HepG2 (cell line): ENCODE data around the gene VWA3B. TPM values are rescaled to one million over a fixed set of nuclear protein-coding genes. Genes with fewer than 3 reads are reported as not detected.

Experiments used
- ATAC-seq: fragments of 200-7000 bp; cut with Tn5 transposase; 3 replicates; pipeline ENCODE4 v1.9.1; 2020; ENCODE audit warnings: mild to moderate bottlenecking, moderate library complexity
- BruUV-seq: library from RNA; stranded (reverse); fragments of 400-500 nt; replicated peaks from 2 replicates; lab custom pipeline; 2021; lab: Mats Ljungman, UMichigan
- CTCF ChIA-PET: fragments of 300-600 bp; formaldehyde crosslinking; extraction: SDS; loops from one replicate; lab custom pipeline; 2021; ENCODE audit warnings: low total read pairs, inconsistent platforms, low intra/inter-chr PET ratio; lab: Yijun Ruan, JAX
- POLR2A ChIA-PET: fragments of 350-600 bp; sonication (Branson Sonifier 250); formaldehyde crosslinking; loops from one replicate; lab custom pipeline; 2020; ENCODE audit warnings: antibody characterized with exemption, inconsistent platforms; lab: Yijun Ruan, JAX
- DNase-seq: peaks from one replicate; pipeline ENCODE4 v3.0.0-alpha.2; 2015; ENCODE audit warnings: low spot score
- FAIRE-seq: peaks from 3 replicates; lab custom pipeline; 2011; peaks lifted over from hg19 to GRCh38; lab: Jason Lieb, UNC
- H2AFZ ChIP-seq: one replicate; pipeline ENCODE4 v1.6.1; 2011; ENCODE audit warnings: low read length, inconsistent platforms
- H3K27ac ChIP-seq: fragments of 300-600 bp; 3 replicates; pipeline ENCODE4 v1.8.0; 2011; ENCODE audit warnings: mixed run types, mild to moderate bottlenecking, mixed read lengths, low read length, inconsistent platforms; ENCODE audit not compliant: insufficient read depth; ENCODE audit errors: extremely low read length
- H3K27me3 ChIP-seq, 2 experiments: fragments of 200-600 bp in 1 of 2; 2 replicates in 1 of 2; 3 replicates in 1 of 2; pipeline versions ENCODE4 v1.6.0 to v1.8.0; 2011; ENCODE audit warnings: low read length in 2 of 2, mild to moderate bottlenecking in 2 of 2, moderate library complexity in 2 of 2, inconsistent platforms in 1 of 2; ENCODE audit not compliant: insufficient read depth in 2 of 2, control insufficient read depth in 1 of 2
- H3K36me3 ChIP-seq, 2 experiments: fragments of 200-600 bp in 1 of 2; replicated peaks in 1 of 2; 2 replicates in 1 of 2; 3 replicates in 1 of 2; pipeline versions ENCODE4 v1.5.1 to v1.8.0; 2011; ENCODE audit warnings: low read length in 2 of 2, inconsistent platforms in 1 of 2; ENCODE audit not compliant: insufficient read depth in 2 of 2, control insufficient read depth in 1 of 2
- H3K4me1 ChIP-seq: 2 replicates; pipeline ENCODE4 v1.5.1; 2012; ENCODE audit warnings: low read length, inconsistent platforms; ENCODE audit not compliant: insufficient read depth
- H3K4me2 ChIP-seq: 2 replicates; pipeline ENCODE4 v1.6.0; 2011; ENCODE audit warnings: low read depth, low read length, inconsistent platforms
- H3K4me3 ChIP-seq, 3 experiments: fragments of 200-600 bp in 1 of 3; sonication (generic), shearing (Covaris generic) in 1 of 3; replicated peaks in 1 of 3; 2 replicates each; pipeline ENCODE4 v1.5.1; 2011 to 2016; ENCODE audit warnings: low read length in 3 of 3, inconsistent platforms in 2 of 3, low read depth in 2 of 3, mild to moderate bottlenecking in 2 of 3, control low read depth in 1 of 3, mixed read lengths in 1 of 3; ENCODE audit not compliant: insufficient read depth in 1 of 3
- H3K79me2 ChIP-seq: one replicate; pipeline ENCODE4 v1.6.1; 2011; ENCODE audit warnings: low read length, inconsistent platforms; ENCODE audit not compliant: insufficient read depth
- H3K9ac ChIP-seq: 2 replicates; pipeline ENCODE4 v1.6.0; 2011; ENCODE audit warnings: mild to moderate bottlenecking, low read depth, low read length, inconsistent platforms; ENCODE audit not compliant: insufficient read depth
- H3K9me3 ChIP-seq: 2 replicates; pipeline ENCODE4 v1.5.1; 2012; ENCODE audit warnings: mild to moderate bottlenecking, low read length
- H4K20me1 ChIP-seq: 2 replicates; pipeline ENCODE4 v1.6.0; 2011; ENCODE audit warnings: inconsistent platforms, mild to moderate bottlenecking, low read length, moderate library complexity; ENCODE audit not compliant: insufficient read depth
- BRCA1 ChIP-seq: sonication (generic); formaldehyde crosslinking; IDR thresholded peaks from 2 replicates; pipeline ENCODE4 v1.4.0; 2020; ENCODE audit warnings: missing genetic modification reagents
- DZIP1 ChIP-seq: sonication (generic); formaldehyde crosslinking; IDR thresholded peaks from 2 replicates; pipeline ENCODE4 v1.5.0; 2020; ENCODE audit warnings: mild to moderate bottlenecking, missing genetic modification reagents
- FOXC1 ChIP-seq: sonication (generic); formaldehyde crosslinking; IDR thresholded peaks from 2 replicates; pipeline ENCODE4 v1.8.0; 2022; ENCODE audit warnings: mild to moderate bottlenecking, missing genetic modification reagents, borderline replicate concordance
- GABPB1 ChIP-seq: IDR thresholded peaks from 2 replicates; pipeline ENCODE4 v1.6.1; 2016; ENCODE audit warnings: mild to moderate bottlenecking, missing genetic modification reagents, moderate library complexity, missing compliant biosample characterization
- HMG20A ChIP-seq: IDR thresholded peaks from 2 replicates; pipeline ENCODE4 v1.6.1; 2016; ENCODE audit warnings: borderline replicate concordance
- NPAS2 ChIP-seq: sonication (generic); formaldehyde crosslinking; IDR thresholded peaks from 2 replicates; pipeline ENCODE4 v1.8.0; 2022; ENCODE audit warnings: mild to moderate bottlenecking, missing genetic modification reagents, borderline replicate concordance
- NR2F2 ChIP-seq: IDR thresholded peaks from 2 replicates; pipeline ENCODE4 v1.6.1; 2012; ENCODE audit warnings: low read depth, inconsistent platforms, borderline replicate concordance
- RAD51 ChIP-seq: fragments of 450-650 bp; IDR thresholded peaks from 2 replicates; pipeline ENCODE4 v1.6.1; 2016; ENCODE audit warnings: borderline replicate concordance
- SNAPC4 ChIP-seq: sonication (generic); formaldehyde crosslinking; IDR thresholded peaks from 2 replicates; pipeline ENCODE4 v1.4.0; 2020; ENCODE audit warnings: mild to moderate bottlenecking, missing genetic modification reagents
- TFDP1 ChIP-seq: IDR thresholded peaks from 2 replicates; pipeline ENCODE4 v1.6.1; 2016; ENCODE audit warnings: missing compliant biosample characterization, missing genetic modification reagents, borderline replicate concordance
- THAP11 ChIP-seq: IDR thresholded peaks from 2 replicates; pipeline ENCODE4 v1.6.1; 2016; ENCODE audit warnings: missing biosample characterization, missing genetic modification reagents
- ZBTB8A ChIP-seq: sonication (generic); formaldehyde crosslinking; IDR thresholded peaks from 2 replicates; pipeline ENCODE4 v1.4.0; 2020; ENCODE audit warnings: mild to moderate bottlenecking, low read depth, missing genetic modification reagents, borderline replicate concordance
- ZNF205 ChIP-seq: IDR thresholded peaks from 2 replicates; pipeline ENCODE4 v1.6.1; 2018; ENCODE audit warnings: missing biosample characterization, missing genetic modification reagents
- ZNF543 ChIP-seq: sonication (generic); formaldehyde crosslinking; IDR thresholded peaks from 2 replicates; pipeline ENCODE4 v1.4.0; 2020; ENCODE audit warnings: mild to moderate bottlenecking, missing genetic modification reagents
- ZNF546 ChIP-seq: sonication (generic); formaldehyde crosslinking; conservative IDR thresholded peaks from 2 replicates; pipeline ENCODE4 v1.8.1; 2023; ENCODE audit warnings: mild to moderate bottlenecking, missing genetic modification reagents
- ZNF598 ChIP-seq: sonication (generic); formaldehyde crosslinking; IDR thresholded peaks from 2 replicates; pipeline ENCODE4 v1.5.1; 2020; ENCODE audit warnings: mild to moderate bottlenecking, missing genetic modification reagents, borderline replicate concordance
- ZSCAN22 ChIP-seq: sonication (generic); formaldehyde crosslinking; IDR thresholded peaks from 2 replicates; pipeline ENCODE4 v1.4.0; 2020; ENCODE audit warnings: mild to moderate bottlenecking, missing genetic modification reagents
- WGBS: methylation state at CpG from one replicate; pipeline ENCODE4 v1.1.6; 2017; ENCODE audit warnings: low lambda C conversion rate; 5-methylcytosine and 5-hydroxymethylcytosine counted together
- in situ Hi-C: cut with HindIII; loops from 2 replicates; pipeline ENCODE4 v1.10.0; 2017; ENCODE audit warnings: low pct_unique_long_range_greater_than_20kb; ENCODE audit not compliant: extremely low pct_ligation_motif_present
- intact Hi-C: fragments of 100-400 bp; cut with micrococcal nuclease; formaldehyde crosslinking; loops from one replicate; pipeline ENCODE4 v1.10.0; 2022; ENCODE audit not compliant: unreplicated experiment
- polyA plus RNA-seq, 8 experiments: library from polyadenylated mRNA; depleted of rRNA in 3 of 8; stranded (reverse) in 7 of 8; unstranded in 1 of 8; fragments of >200 nt; fragmentation: Illumina TruSeq in 4 of 8; extraction: Trizol in 4 of 8; gene quantifications; 2 replicates each; pipeline versions ENCODE4 v1.2.1 to v1.2.3, GENCODE V29; 2011 to 2016; ENCODE audit warnings: low read depth in 4 of 8, missing spikeins in 1 of 8, mixed read lengths in 1 of 8; ENCODE audit not compliant: insufficient read depth in 1 of 8
- total RNA-seq, 5 experiments: library from RNA; depleted of rRNA; stranded (reverse); fragments of >200 nt; fragmentation: Illumina TruSeq; extraction: Trizol; gene quantifications; 2 replicates each; pipeline ENCODE4 v1.2.3, GENCODE V29; 2016; ENCODE audit warnings: low read depth in 1 of 5

VWA3B gene
- total and polyA plus RNA-seq, 2 of the 13 experiments (the other 11 are each of a cell fraction or from before 2014, with no cell fraction given), result not detected

- Histone ChIP-seq H2AFZ (no peak overlapping the region), H3K9me3 (no peaks in the 10 kb centered on the region), H3K4me1 (no peaks in the 10 kb centered on the region), H3K4me3 (no peak overlapping the region), H3K27ac (no peak overlapping the region), H3K4me2 (no peak overlapping the region), H4K20me1 (no peaks in the 10 kb centered on the region), H3K36me3 (no peaks in the 10 kb centered on the region), H3K27me3 (peaks cover 4 to 30% of the 10 kb centered on the region in 2 experiments; a peak in 4 of 5 replicates), H3K9ac (no peak overlapping the region), H3K79me2 (no peaks in the 10 kb centered on the region)
- in situ Hi-C loops (no loop called here), intact Hi-C loops (no loop called here)
- 15% methylated on average over 3 of the region's 3 CpGs for WGBS
- CTCF ChIA-PET, result no interaction called here
- no peak for TF ChIP-seq DZIP1
- TF ChIP-seq NPAS2 (CRISPR knock-in tag), result no peak
- TF ChIP-seq HMG20A (CRISPR knock-in tag), result no peak
- TF ChIP-seq NR2F2, result no peak
- TF ChIP-seq RAD51, result no peak
- TF ChIP-seq ZNF205 (CRISPR knock-in tag), result no peak
- no peak for TF ChIP-seq ZNF546
- no peak for TF ChIP-seq ZBTB8A (CRISPR knock-in tag)
- no peak for TF ChIP-seq ZNF598 (CRISPR knock-in tag)
- no peak for TF ChIP-seq BRCA1
- no peak for TF ChIP-seq THAP11 (CRISPR knock-in tag)
- TF ChIP-seq FOXC1 (CRISPR knock-in tag), result no peak
- TF ChIP-seq SNAPC4 (CRISPR knock-in tag), result no peak
- no peak for TF ChIP-seq ZNF543 (CRISPR knock-in tag)
- no peak for TF ChIP-seq ZSCAN22 (CRISPR knock-in tag)
- no peak for TF ChIP-seq TFDP1 (CRISPR knock-in tag)
- no peak for TF ChIP-seq GABPB1
- no peak for DNase-seq
- POLR2A ChIA-PET, result no interaction called here
- FAIRE-seq, result no peak
- no peak for ATAC-seq
- no TSS peak for BruUV-seq
These were observed 83.1 kb downstream of the VWA3B start for GRCh38 chr2:98170076-98170475.
